H1 (cell line): ENCODE data around the gene GRID2. TPM values are rescaled to one million over a fixed set of nuclear protein-coding genes. Genes with fewer than 3 reads are reported as not detected.

ENCODE experiments used
- CTCF ChIA-PET: fragments of 300-600 bp; sonication (Branson Sonifier 250); formaldehyde crosslinking; loops from one replicate; lab custom pipeline; 2021; ENCODE audit not compliant: partially characterized antibody; lab: Charles Lee
- POLR2A ChIA-PET: fragments of 300-600 bp; sonication (Branson Sonifier 250); formaldehyde crosslinking; loops from one replicate; lab custom pipeline; 2021; ENCODE audit warnings: inconsistent platforms; ENCODE audit not compliant: partially characterized antibody; lab: Charles Lee
- DNase-seq, 2 experiments: peaks; one replicate each; pipeline versions ENCODE4 v3.0.0 to v3.0.0-alpha.2; 2010 to 2022; ENCODE audit warnings: low spot score in 2 of 2, low read depth in 1 of 2, mixed read lengths in 1 of 2
- FAIRE-seq: peaks from 2 replicates; lab custom pipeline; 2011; peaks lifted over from hg19 to GRCh38; lab: Jason Lieb, UNC
- H2AFZ ChIP-seq: 2 replicates; pipeline ENCODE4 v1.8.1; 2012; ENCODE audit warnings: low read length, inconsistent platforms
- H2AK5ac ChIP-seq: 2 replicates; pipeline ENCODE4 v1.6.1; 2013; ENCODE audit warnings: low read depth, low read length
- H2BK120ac ChIP-seq: replicated peaks from 2 replicates; pipeline ENCODE3; 2013; ENCODE audit warnings: low read depth, low read length, inconsistent platforms
- H2BK12ac ChIP-seq: 2 replicates; pipeline ENCODE4 v1.6.1; 2013; ENCODE audit warnings: low read depth, low read length
- H2BK15ac ChIP-seq: 2 replicates; pipeline ENCODE4 v1.6.1; 2013; ENCODE audit warnings: low read length
- H2BK20ac ChIP-seq: 2 replicates; pipeline ENCODE4 v1.6.1; 2013; ENCODE audit warnings: low read length
- H2BK5ac ChIP-seq: 2 replicates; pipeline ENCODE4 v1.6.1; 2013; ENCODE audit warnings: low read depth, low read length
- H3K14ac ChIP-seq: 2 replicates; pipeline ENCODE4 v1.6.1; 2013; ENCODE audit warnings: inconsistent platforms; ENCODE audit not compliant: insufficient read length
- H3K18ac ChIP-seq: 2 replicates; pipeline ENCODE4 v1.6.1; 2013; ENCODE audit warnings: low read length; ENCODE audit errors: extremely low read depth
- H3K23ac ChIP-seq: 2 replicates; pipeline ENCODE4 v1.6.1; 2013; ENCODE audit warnings: inconsistent platforms; ENCODE audit not compliant: insufficient read length
- H3K23me2 ChIP-seq: 2 replicates; pipeline ENCODE4 v1.6.1; 2013; ENCODE audit warnings: low read depth, low read length
- H3K27ac ChIP-seq: 2 replicates; pipeline ENCODE4 v1.6.1; 2011; ENCODE audit warnings: low read depth, low read length, inconsistent platforms
- H3K27me3 ChIP-seq, 4 experiments: replicated peaks in 1 of 4; 1 replicate in 1 of 4; 2 replicates in 3 of 4; pipeline versions ENCODE4 v1.6.1 to v1.8.1; 2011 to 2013; ENCODE audit warnings: low read length in 3 of 4, mild to moderate bottlenecking in 3 of 4, inconsistent platforms in 2 of 4, mixed read lengths in 2 of 4, moderate library complexity in 1 of 4; ENCODE audit not compliant: control insufficient read depth in 3 of 4, insufficient read depth in 3 of 4; ENCODE audit errors: extremely low read depth in 1 of 4
- H3K36me3 ChIP-seq, 4 experiments: 2 replicates each; pipeline versions ENCODE4 v1.6.1 to v1.8.1; 2011 to 2013; ENCODE audit warnings: mild to moderate bottlenecking in 4 of 4, low read length in 3 of 4, moderate library complexity in 2 of 4, control low read depth in 1 of 4, inconsistent platforms in 1 of 4; ENCODE audit not compliant: insufficient read depth in 4 of 4, control insufficient read depth in 2 of 4
- H3K4ac ChIP-seq: replicated peaks from 2 replicates; pipeline ENCODE3; 2013; ENCODE audit warnings: low read length, low read depth, mixed read lengths, inconsistent platforms; ENCODE audit not compliant: insufficient read length
- H3K4me1 ChIP-seq, 4 experiments: replicated peaks in 1 of 4; 1 replicate in 1 of 4; 2 replicates in 3 of 4; pipeline versions ENCODE4 v1.6.1 to v1.8.1; 2011 to 2013; ENCODE audit warnings: low read length in 3 of 4, inconsistent platforms in 2 of 4, mixed read lengths in 1 of 4; ENCODE audit not compliant: insufficient read depth in 4 of 4, control insufficient read depth in 3 of 4
- H3K4me2 ChIP-seq, 2 experiments: 2 replicates each; pipeline versions ENCODE4 v1.6.1 to v1.8.1; 2011 to 2013; ENCODE audit warnings: low read depth in 2 of 2, low read length in 2 of 2, control low read depth in 1 of 2, inconsistent platforms in 1 of 2, mild to moderate bottlenecking in 1 of 2; ENCODE audit not compliant: insufficient read depth in 1 of 2
- H3K4me3 ChIP-seq, 4 experiments: fragments of 200-600, 300-600 bp in 1 of 4; sonication (generic), shearing (Covaris generic), sonication (Bioruptor Twin) in 1 of 4; 2 replicates each; pipeline versions ENCODE4 v1.5.1 to v1.8.1; 2011 to 2016; ENCODE audit warnings: low read length in 4 of 4, low read depth in 3 of 4, control low read depth in 2 of 4, inconsistent platforms in 2 of 4, mild to moderate bottlenecking in 2 of 4, mixed read lengths in 1 of 4, moderate library complexity in 1 of 4; ENCODE audit not compliant: insufficient read depth in 2 of 4; ENCODE audit errors: extremely low read depth in 1 of 4
- H3K56ac ChIP-seq: replicated peaks from 2 replicates; pipeline ENCODE3; 2013; ENCODE audit warnings: low read depth, mild to moderate bottlenecking, mixed read lengths, low read length, inconsistent platforms; ENCODE audit not compliant: insufficient read length
- H3K79me1 ChIP-seq: 2 replicates; pipeline ENCODE4 v1.6.1; 2013; ENCODE audit warnings: low read depth, low read length, control low read depth
- H3K79me2 ChIP-seq, 2 experiments: 2 replicates each; pipeline versions ENCODE4 v1.6.1 to v1.8.1; 2012 to 2013; ENCODE audit warnings: low read length in 2 of 2, mild to moderate bottlenecking in 2 of 2, inconsistent platforms in 1 of 2; ENCODE audit not compliant: insufficient read depth in 2 of 2, control insufficient read depth in 1 of 2
- H3K9ac ChIP-seq, 4 experiments: replicated peaks in 1 of 4; 1 replicate in 1 of 4; 2 replicates in 3 of 4; pipeline versions ENCODE4 v1.6.1 to v1.8.1; 2011 to 2013; ENCODE audit warnings: low read depth in 3 of 4, low read length in 3 of 4, control low read depth in 2 of 4, mild to moderate bottlenecking in 2 of 4, moderate library complexity in 2 of 4, inconsistent platforms in 1 of 4; ENCODE audit errors: extremely low read depth in 1 of 4
- H3K9me3 ChIP-seq, 2 experiments: 2 replicates each; pipeline versions ENCODE4 v1.6.1 to v1.8.1; 2012 to 2013; ENCODE audit warnings: mild to moderate bottlenecking in 2 of 2, moderate library complexity in 2 of 2, control low read depth in 1 of 2, inconsistent platforms in 1 of 2, low read depth in 1 of 2, low read length in 1 of 2, mixed read lengths in 1 of 2; ENCODE audit not compliant: insufficient read depth in 2 of 2
- H4K20me1 ChIP-seq, 2 experiments: replicated peaks in 1 of 2; 2 replicates each; pipeline versions ENCODE3 to v1.8.1; 2011 to 2013; ENCODE audit warnings: inconsistent platforms in 2 of 2, low read length in 2 of 2, mild to moderate bottlenecking in 1 of 2; ENCODE audit not compliant: insufficient read depth in 2 of 2, control insufficient read depth in 1 of 2
- H4K5ac ChIP-seq: 2 replicates; pipeline ENCODE4 v1.6.1; 2013; ENCODE audit warnings: low read length, low read depth, mixed read lengths, inconsistent platforms; ENCODE audit not compliant: insufficient read length
- H4K8ac ChIP-seq: 2 replicates; pipeline ENCODE4 v1.8.0; 2013; ENCODE audit warnings: mild to moderate bottlenecking, moderate library complexity, low read length, inconsistent platforms; ENCODE audit not compliant: insufficient read depth; ENCODE audit errors: extremely low read depth
- H4K91ac ChIP-seq: replicated peaks from 2 replicates; pipeline ENCODE3; 2013; ENCODE audit warnings: low read length, mixed read lengths, inconsistent platforms; ENCODE audit not compliant: insufficient read length
- BRCA1 ChIP-seq: IDR thresholded peaks from 2 replicates; pipeline ENCODE4 v1.6.1; 2012; ENCODE audit warnings: low read depth, low read length, improper control_type of control experiment
- CEBPB ChIP-seq: IDR thresholded peaks from 2 replicates; pipeline ENCODE4 v1.6.1; 2012; ENCODE audit warnings: low read depth, low read length
- EP300 ChIP-seq, 2 experiments: IDR thresholded peaks; 1 replicate in 1 of 2; 2 replicates in 1 of 2; pipeline ENCODE4 v1.6.1; 2011 to 2012; ENCODE audit warnings: low read depth in 2 of 2, low read length in 2 of 2, mild to moderate bottlenecking in 2 of 2, borderline replicate concordance in 1 of 2, inconsistent platforms in 1 of 2, moderate library complexity in 1 of 2
- JUN ChIP-seq: IDR thresholded peaks from 2 replicates; pipeline ENCODE4 v1.6.1; 2011; ENCODE audit warnings: low read depth, mild to moderate bottlenecking, improper control_type of control experiment, low read length
- KDM4A ChIP-seq: IDR thresholded peaks from one replicate; pipeline ENCODE4 v1.7.1; 2012; ENCODE audit warnings: low read depth, mild to moderate bottlenecking, moderate library complexity, low read length, inconsistent platforms; ENCODE audit not compliant: severe bottlenecking
- NRF1 ChIP-seq: IDR thresholded peaks from 2 replicates; pipeline ENCODE4 v1.6.1; 2011; ENCODE audit warnings: mild to moderate bottlenecking, low read depth, low read length, improper control_type of control experiment
- RNF2 ChIP-seq: fragments of 200-900, 300-1000 bp; sonication (generic); IDR thresholded peaks from 2 replicates; pipeline ENCODE4 v1.7.1; 2016; ENCODE audit warnings: borderline replicate concordance, low read depth, mild to moderate bottlenecking, antibody characterized with exemption, low read length; ENCODE audit not compliant: poor library complexity, severe bottlenecking; ENCODE audit errors: missing control alignments
- SUZ12 ChIP-seq: fragments of 200-600 bp; sonication (generic); IDR thresholded peaks from 2 replicates; pipeline ENCODE4 v1.6.1; 2012; ENCODE audit warnings: mild to moderate bottlenecking, inconsistent platforms, low read length, moderate library complexity, mixed read lengths
- TAF1 ChIP-seq: IDR thresholded peaks from 2 replicates; pipeline ENCODE4 v1.6.1; 2011; ENCODE audit warnings: mild to moderate bottlenecking, low read depth, low read length
- TAF7 ChIP-seq: optimal IDR thresholded peaks from 2 replicates; pipeline ENCODE3; 2011; ENCODE audit warnings: low read depth, mild to moderate bottlenecking, inconsistent platforms, low read length, moderate library complexity, borderline replicate concordance
- WGBS, 2 experiments: shearing (Covaris generic) in 1 of 2; methylation state at CpG; one replicate each; pipeline versions ENCODE4 v1.1.6 to v1.1.7; 2013 to 2015; ENCODE audit warnings: low lambda C conversion rate in 2 of 2, mixed read lengths in 2 of 2, inconsistent platforms in 1 of 2, low coverage in 1 of 2, missing lambda C conversion rate in 1 of 2; ENCODE audit not compliant: insufficient replicate concordance in 2 of 2, insufficient coverage in 1 of 2, insufficient read length in 1 of 2; ENCODE audit errors: extremely low coverage in 1 of 2, missing lambda C conversion rate in 1 of 2; 5-methylcytosine and 5-hydroxymethylcytosine counted together
- polyA plus RNA-seq, 7 experiments: library from polyadenylated mRNA; depleted of rRNA in 3 of 7; stranded (reverse) in 5 of 7; unstranded in 2 of 7; fragments of >200 nt in 5 of 7; fragments of 200-250 nt in 2 of 7; gene quantifications; 1 replicate in 5 of 7; 2 replicates in 1 of 7; 4 replicates in 1 of 7; pipeline versions ENCODE4 v1.2.1 to v1.2.3, GENCODE V29; 2011 to 2013; ENCODE audit warnings: missing spikeins in 2 of 7, mixed read lengths in 2 of 7
- total RNA-seq: library from RNA; stranded (reverse); fragmentation: NEBNext Ultra II Directional; extraction: Animal tissue kit (Norgen Biotek cat#: 25700); gene quantifications from 2 replicates; pipeline ENCODE4 v1.2.1, GENCODE V29; 2021
- TF ChIP-seq, protein P1 (sequence below), 3 experiments: IDR thresholded peaks; 1 replicate in 2 of 3; 2 replicates in 1 of 3; pipeline versions ENCODE4 v1.5.1 to v1.6.1; 2011; ENCODE audit warnings: low read length in 3 of 3, mild to moderate bottlenecking in 3 of 3, inconsistent platforms in 2 of 3, low read depth in 1 of 3, moderate library complexity in 1 of 3; ENCODE audit not compliant: insufficient read depth in 1 of 3; ENCODE audit errors: control extremely low read depth in 1 of 3

The GRID2 gene
- total and polyA plus RNA-seq, 2 of the 8 experiments (the other 6 are each of a cell fraction or from before 2014, with no cell fraction given): 31.1 to 81.9 TPM

DNA sequence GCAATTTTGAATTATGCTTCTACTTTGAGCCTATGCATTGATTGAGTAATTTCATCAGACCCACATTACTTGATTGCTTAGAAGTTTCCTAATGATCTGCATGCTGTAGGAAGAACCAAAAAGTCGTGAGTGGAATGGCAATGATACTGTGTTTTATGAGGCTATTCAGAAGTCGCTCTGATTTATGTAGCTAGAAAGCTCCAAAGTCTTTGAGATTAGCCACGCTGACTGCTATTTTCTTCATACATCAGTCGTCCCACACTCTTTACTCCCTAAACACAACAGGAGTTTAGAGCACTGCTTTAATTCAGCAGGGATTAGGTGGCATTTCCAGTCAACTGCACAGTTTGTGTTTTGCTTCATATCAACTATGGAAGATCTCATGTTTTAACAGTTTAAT lies 4.1 kb downstream of the GRID2 start:
- Histone ChIP-seq H3K9me3 (no peaks in the 10 kb centered on the region), H3K9ac (no peak overlapping the region), H4K5ac (no peak overlapping the region), H4K20me1 (no peaks in the 10 kb centered on the region), H2BK15ac (no peak overlapping the region), H3K36me3 (no peaks in the 10 kb centered on the region), H3K79me1 (no peaks in the 10 kb centered on the region), H2BK12ac (no peak overlapping the region), H4K91ac (no peak overlapping the region), H3K27me3 (no peaks in the 10 kb centered on the region), H3K4ac (no peak overlapping the region), H3K4me1 (peaks cover 0 to 3% (median 1%) of the 10 kb centered on the region in 4 experiments; a peak in 4 of 7 replicates), H2AFZ (no peak overlapping the region), H4K8ac (no peak overlapping the region), H3K14ac (no peak overlapping the region), H3K79me2 (peaks cover 0 to 74% of the 10 kb centered on the region in 2 experiments; a peak in 2 of 4 replicates), H3K23ac (no peak overlapping the region), H3K4me3 (no peak overlapping the region), H3K27ac (no peak overlapping the region), H2AK5ac (no peak overlapping the region), H3K23me2 (peaks cover 14% of the 10 kb centered on the region), H3K56ac (no peak overlapping the region), H3K18ac (no peak overlapping the region), H2BK5ac (no peak overlapping the region), H2BK20ac (no peak overlapping the region), H2BK120ac (no peak overlapping the region), H3K4me2 (no peak overlapping the region)
- 74% methylated on average over 4 of the region's 4 CpGs; no CpG with 5 or more reads in 1 of the 2 experiments for WGBS, 2 experiments
- DNase-seq (no peak), FAIRE-seq (no peak)
- ChIA-PET CTCF (interaction anchor here (0.6 kb wide), 1 partner anchor 1347 kb away, joined by 5 read pairs; no protein-coding TSS in a partner anchor), POLR2A (no interaction called here)
- no peak for TF ChIP-seq EP300 (IDR thresholded peaks at IDR 0.05; ENCODE audit: borderline replicate concordance in 1 of 2, low read depth in 2 of 2, low read length in 2 of 2)
- TF ChIP-seq TAF7: no peak
- no peak for TF ChIP-seq CEBPB
- TF ChIP-seq NRF1: no peak
- TF ChIP-seq BRCA1: no peak
- no peak for TF ChIP-seq JUN
- TF ChIP-seq SUZ12: no peak
- no peak for TF ChIP-seq RNF2
- TF ChIP-seq, protein P1, sequence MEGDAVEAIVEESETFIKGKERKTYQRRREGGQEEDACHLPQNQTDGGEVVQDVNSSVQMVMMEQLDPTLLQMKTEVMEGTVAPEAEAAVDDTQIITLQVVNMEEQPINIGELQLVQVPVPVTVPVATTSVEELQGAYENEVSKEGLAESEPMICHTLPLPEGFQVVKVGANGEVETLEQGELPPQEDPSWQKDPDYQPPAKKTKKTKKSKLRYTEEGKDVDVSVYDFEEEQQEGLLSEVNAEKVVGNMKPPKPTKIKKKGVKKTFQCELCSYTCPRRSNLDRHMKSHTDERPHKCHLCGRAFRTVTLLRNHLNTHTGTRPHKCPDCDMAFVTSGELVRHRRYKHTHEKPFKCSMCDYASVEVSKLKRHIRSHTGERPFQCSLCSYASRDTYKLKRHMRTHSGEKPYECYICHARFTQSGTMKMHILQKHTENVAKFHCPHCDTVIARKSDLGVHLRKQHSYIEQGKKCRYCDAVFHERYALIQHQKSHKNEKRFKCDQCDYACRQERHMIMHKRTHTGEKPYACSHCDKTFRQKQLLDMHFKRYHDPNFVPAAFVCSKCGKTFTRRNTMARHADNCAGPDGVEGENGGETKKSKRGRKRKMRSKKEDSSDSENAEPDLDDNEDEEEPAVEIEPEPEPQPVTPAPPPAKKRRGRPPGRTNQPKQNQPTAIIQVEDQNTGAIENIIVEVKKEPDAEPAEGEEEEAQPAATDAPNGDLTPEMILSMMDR (IDR thresholded peaks at IDR 0.05; ENCODE audit: control extremely low read depth in 1 of 3, insufficient read depth in 1 of 3, low read depth in 1 of 3, low read length in 3 of 3): no peak
- no peak for TF ChIP-seq KDM4A
- TF ChIP-seq TAF1: no peak
